Cardiac muscle cell (in vitro differentiated cells and primary cell): ENCODE measurements around the gene HSPA4L. TPM values are rescaled to one million over a fixed set of nuclear protein-coding genes. Genes with fewer than 3 reads are reported as not detected.

Experiments used
- DNase-seq, 2 donors: peaks; one replicate each; pipeline versions ENCODE4 v3.0.0 to v3.0.0-alpha.2; 2010 to 2017; ENCODE audit warnings: low read depth in 1 of 2, low spot score in 1 of 2
- H3K27ac ChIP-seq: fragments of 200-600 bp; sonication (generic); 2 replicates; pipeline ENCODE4 v1.5.1; 2016
- H3K27me3 ChIP-seq: fragments of 200-600 bp; sonication (generic); 2 replicates; pipeline ENCODE4 v1.6.0; 2016; ENCODE audit warnings: control low read depth
- H3K36me3 ChIP-seq: fragments of 200-600 bp; sonication (generic); 2 replicates; pipeline ENCODE4 v1.5.1; 2016; ENCODE audit warnings: control low read depth
- H3K4me1 ChIP-seq: fragments of 200-600 bp; sonication (generic); 2 replicates; pipeline ENCODE4 v1.8.1; 2017; ENCODE audit warnings: low read depth, mild to moderate bottlenecking, mixed run types
- H3K4me3 ChIP-seq: fragments of 200-600 bp; sonication (generic); 2 replicates; pipeline ENCODE4 v1.5.1; 2016; ENCODE audit warnings: mild to moderate bottlenecking
- H3K9me3 ChIP-seq: fragments of 200-600 bp; sonication (generic); 2 replicates; pipeline ENCODE4 v1.5.1; 2017; ENCODE audit warnings: low read depth, mild to moderate bottlenecking, control low read depth
- polyA plus RNA-seq: library from polyadenylated mRNA; unstranded; fragments of >200 nt; fragmentation: Nextera tagmentation; extraction: Ambion mirVana; gene quantifications from 2 replicates; pipeline ENCODE4 v1.2.1, GENCODE V29; 2016
- total RNA-seq: library from RNA; depleted of rRNA; stranded (reverse); fragments of >200 nt; gene quantifications from 2 replicates; pipeline ENCODE4 v1.2.3, GENCODE V29; 2016
- TF ChIP-seq, protein P1 (sequence below): IDR thresholded peaks from 2 replicates; pipeline ENCODE4 v1.5.1; 2012; ENCODE audit warnings: low read depth, mild to moderate bottlenecking, low read length

HSPA4L gene
- total and polyA plus RNA-seq, 2 experiments from 2014 or later = 2.4 to 2.6 TPM

DNA sequence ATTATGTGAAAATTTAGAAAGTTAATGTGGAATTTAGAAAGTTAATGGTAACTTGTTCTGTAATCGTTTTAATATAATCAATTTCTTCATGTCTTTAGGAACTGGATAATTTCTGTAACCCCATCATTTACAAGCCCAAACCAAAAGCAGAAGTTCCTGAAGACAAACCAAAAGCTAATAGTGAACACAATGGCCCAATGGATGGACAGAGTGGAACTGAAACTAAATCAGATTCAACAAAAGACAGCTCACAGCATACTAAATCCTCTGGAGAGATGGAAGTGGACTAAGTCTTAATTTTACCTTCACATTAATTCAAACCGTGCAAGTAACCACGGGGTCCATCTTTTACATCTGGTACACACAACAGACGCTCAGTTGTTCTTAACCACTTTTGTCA lies 50.5 kb downstream of the HSPA4L start:
- Histone ChIP-seq H3K27ac (no peak overlapping the region), H3K27me3 (no peaks in the 10 kb centered on the region), H3K9me3 (no peaks in the 10 kb centered on the region), H3K4me3 (no peak overlapping the region), H3K4me1 (no peaks in the 10 kb centered on the region), H3K36me3 (no peaks in the 10 kb centered on the region)
- TF ChIP-seq, protein P1, sequence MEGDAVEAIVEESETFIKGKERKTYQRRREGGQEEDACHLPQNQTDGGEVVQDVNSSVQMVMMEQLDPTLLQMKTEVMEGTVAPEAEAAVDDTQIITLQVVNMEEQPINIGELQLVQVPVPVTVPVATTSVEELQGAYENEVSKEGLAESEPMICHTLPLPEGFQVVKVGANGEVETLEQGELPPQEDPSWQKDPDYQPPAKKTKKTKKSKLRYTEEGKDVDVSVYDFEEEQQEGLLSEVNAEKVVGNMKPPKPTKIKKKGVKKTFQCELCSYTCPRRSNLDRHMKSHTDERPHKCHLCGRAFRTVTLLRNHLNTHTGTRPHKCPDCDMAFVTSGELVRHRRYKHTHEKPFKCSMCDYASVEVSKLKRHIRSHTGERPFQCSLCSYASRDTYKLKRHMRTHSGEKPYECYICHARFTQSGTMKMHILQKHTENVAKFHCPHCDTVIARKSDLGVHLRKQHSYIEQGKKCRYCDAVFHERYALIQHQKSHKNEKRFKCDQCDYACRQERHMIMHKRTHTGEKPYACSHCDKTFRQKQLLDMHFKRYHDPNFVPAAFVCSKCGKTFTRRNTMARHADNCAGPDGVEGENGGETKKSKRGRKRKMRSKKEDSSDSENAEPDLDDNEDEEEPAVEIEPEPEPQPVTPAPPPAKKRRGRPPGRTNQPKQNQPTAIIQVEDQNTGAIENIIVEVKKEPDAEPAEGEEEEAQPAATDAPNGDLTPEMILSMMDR = no peak
- DNase-seq = no peak

DNA sequence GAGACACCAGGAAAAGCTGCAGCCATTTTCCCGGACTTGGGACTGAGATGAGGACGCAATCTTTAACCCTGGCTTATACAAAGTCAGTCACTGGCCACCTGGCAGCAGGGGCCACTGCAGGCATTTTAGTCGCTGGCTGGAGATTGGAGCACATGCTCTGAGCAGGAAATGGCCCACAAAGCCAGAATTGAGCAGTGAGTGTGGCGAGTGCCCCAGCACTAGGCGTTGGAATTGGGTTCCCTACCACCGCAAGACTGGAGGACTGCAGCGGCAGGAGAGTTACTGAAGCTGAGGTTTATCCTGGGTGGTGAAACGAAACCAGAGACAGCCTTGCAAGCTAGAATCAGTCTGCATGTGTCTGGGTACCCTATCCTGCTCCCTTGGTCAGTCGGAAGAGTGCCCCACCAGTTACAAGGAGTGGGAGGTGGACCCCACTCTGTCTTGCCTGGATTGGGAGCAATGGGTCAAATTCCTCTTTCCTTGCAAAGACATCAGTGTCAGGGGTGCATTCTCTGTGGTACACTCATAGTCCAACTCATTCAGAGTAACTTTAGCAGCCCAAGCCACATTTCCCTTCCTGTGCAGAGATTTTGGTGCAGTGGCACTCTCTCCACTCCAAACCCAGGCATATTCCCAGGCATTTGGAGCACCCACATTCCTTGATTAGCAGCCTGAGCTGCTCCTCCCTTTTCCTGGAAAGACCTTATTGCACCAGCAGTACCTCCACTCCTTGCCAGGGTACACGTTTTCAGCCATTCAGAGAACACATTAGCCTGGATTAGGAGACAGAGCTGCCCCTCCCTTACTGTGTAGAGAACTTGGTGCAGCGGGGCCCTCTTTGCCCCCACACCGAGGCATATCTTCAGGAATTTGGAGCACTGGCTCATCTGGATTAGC lies 61.8 kb downstream of the HSPA4L start:
- H3K36me3 ChIP-seq = no peaks in the 10 kb centered on the region
- H3K27me3 ChIP-seq = no peaks in the 10 kb centered on the region
- TF ChIP-seq, protein P1 = no peak
- H3K9me3 ChIP-seq = no peaks in the 10 kb centered on the region
- no peak for DNase-seq
- H3K4me3 ChIP-seq = no peak overlapping the region
- H3K27ac ChIP-seq = no peak overlapping the region
- no peaks in the 10 kb centered on the region for H3K4me1 ChIP-seq

DNA sequence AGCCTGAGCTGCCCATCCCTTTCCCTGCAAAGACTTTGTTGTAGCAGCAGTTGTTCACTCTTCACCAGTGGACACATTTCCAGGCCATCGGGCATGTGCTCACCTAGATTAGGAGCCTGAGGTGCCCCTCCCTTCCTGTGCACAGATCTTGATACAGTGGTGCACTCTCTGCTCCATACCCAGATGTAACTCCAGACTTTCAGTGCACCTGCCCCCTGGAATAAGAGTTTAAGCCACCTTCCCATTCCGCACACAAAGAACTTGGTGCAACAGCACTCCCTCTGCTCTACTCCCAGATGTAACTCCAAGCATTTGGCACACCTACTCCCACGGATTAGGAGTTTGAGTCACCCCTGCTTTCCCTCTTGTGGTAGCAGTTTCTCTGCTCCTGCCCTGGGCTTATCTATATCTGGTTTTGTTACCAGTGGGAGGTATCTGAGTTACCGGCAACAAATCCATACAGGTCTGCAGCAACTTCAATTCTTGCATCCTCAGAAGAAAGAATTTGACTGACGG lies 62.5 kb downstream of the HSPA4L start:
- DNase-seq = peak in 1 of 2 donors; percentile 30
- TF ChIP-seq, protein P1 = no peak
- Histone ChIP-seq H3K27ac (peak overlapping the region; percentile 16), H3K36me3 (no peaks in the 10 kb centered on the region), H3K9me3 (no peaks in the 10 kb centered on the region), H3K27me3 (no peaks in the 10 kb centered on the region), H3K4me3 (no peak overlapping the region), H3K4me1 (no peaks in the 10 kb centered on the region)

DNA sequence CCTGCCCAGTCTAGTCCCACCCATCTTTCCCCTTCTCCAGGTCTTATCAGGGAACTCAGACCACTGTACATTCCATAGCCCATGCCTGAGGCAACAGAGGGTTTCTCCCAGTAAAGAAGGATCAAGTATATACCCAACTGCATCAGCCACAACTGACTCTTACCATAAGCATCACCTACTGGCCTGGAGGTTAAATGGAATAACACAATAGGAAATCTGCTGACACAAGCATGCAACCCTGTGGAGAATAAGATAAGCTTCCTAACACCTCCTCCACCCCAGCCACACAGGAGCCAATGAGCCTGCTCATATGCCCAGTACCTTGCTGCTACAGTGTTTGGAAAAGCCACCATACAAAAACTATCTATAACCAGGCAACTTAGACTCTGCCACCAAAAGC lies 63.9 kb downstream of the HSPA4L start:
- TF ChIP-seq, protein P1 = no peak

DNA sequence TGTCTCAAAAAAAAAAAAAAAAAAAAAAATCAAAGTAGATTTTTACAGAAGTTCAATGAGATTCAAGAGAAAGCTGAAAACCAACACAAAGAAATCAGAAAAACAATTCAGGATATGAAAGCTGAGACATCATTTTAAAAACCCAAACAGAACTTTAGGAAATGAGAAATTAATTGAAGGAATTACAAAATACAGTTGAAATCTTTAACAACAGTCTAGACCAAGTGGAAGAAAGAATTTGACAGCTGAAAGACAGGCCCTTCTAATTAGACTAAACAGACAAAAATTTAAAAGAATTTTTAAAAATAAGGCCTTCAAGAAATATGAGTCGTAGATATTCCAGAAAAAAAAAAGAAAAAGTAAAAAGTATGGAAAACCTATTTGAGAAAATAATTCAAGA lies 64.6 kb downstream of the HSPA4L start:
- Histone ChIP-seq H3K4me3 (no peak overlapping the region), H3K9me3 (no peaks in the 10 kb centered on the region), H3K27ac (no peak overlapping the region), H3K36me3 (no peaks in the 10 kb centered on the region), H3K4me1 (no peaks in the 10 kb centered on the region), H3K27me3 (no peaks in the 10 kb centered on the region)
- DNase-seq = no peak
- TF ChIP-seq, protein P1 = no peak

More for the DNA sequence above, 63.9 kb downstream of the HSPA4L start:
- no peaks in the 10 kb centered on the region for H3K36me3 ChIP-seq
- H3K27ac ChIP-seq = no peak overlapping the region
- no peaks in the 10 kb centered on the region for H3K9me3 ChIP-seq
- no peak overlapping the region for H3K4me3 ChIP-seq
- no peaks in the 10 kb centered on the region for H3K4me1 ChIP-seq
- DNase-seq = no peak
- H3K27me3 ChIP-seq = no peaks in the 10 kb centered on the region
